IMR-90 (cell line): ENCODE results near the gene NOL4L. TPM values are rescaled to one million over a fixed set of nuclear protein-coding genes. Genes with fewer than 3 reads are reported as not detected.

Experiments used
- ATAC-seq: fragments of 200-7000 bp; cut with Tn5 transposase; 2 replicates; pipeline ENCODE4 v1.9.1; 2020; ENCODE audit warnings: low read depth, mild to moderate bottlenecking, moderate library complexity
- BruUV-seq: library from RNA; stranded (reverse); fragments of 400-500 nt; replicated peaks from 2 replicates; lab custom pipeline; 2021; lab: Mats Ljungman, UMichigan
- CTCF ChIA-PET: fragments of 300-600 bp; formaldehyde crosslinking; extraction: SDS; loops from one replicate; lab custom pipeline; 2021; ENCODE audit warnings: antibody characterized with exemption; lab: Yijun Ruan, JAX
- POLR2A ChIA-PET: fragments of 300-600 bp; sonication (Branson Sonifier 250); formaldehyde crosslinking; loops from one replicate; lab custom pipeline; 2022; ENCODE audit warnings: antibody characterized with exemption; ENCODE audit not compliant: unreplicated experiment; lab: Charles Lee
- DNase-seq: peaks from one replicate; pipeline ENCODE4 v3.0.0; 2013
- H2AFZ ChIP-seq: replicated peaks from 2 replicates; pipeline ENCODE3; 2013; ENCODE audit warnings: low read length, mild to moderate bottlenecking; ENCODE audit not compliant: poor library complexity
- H2AK5ac ChIP-seq: 2 replicates; pipeline ENCODE4 v1.6.1; 2013; ENCODE audit warnings: low read depth, low read length, inconsistent platforms
- H2AK9ac ChIP-seq: replicated peaks from 2 replicates; pipeline ENCODE3; 2013; ENCODE audit warnings: mild to moderate bottlenecking, low read depth, low read length, moderate library complexity; ENCODE audit not compliant: poor library complexity
- H2BK120ac ChIP-seq: 2 replicates; pipeline ENCODE4 v1.6.1; 2013; ENCODE audit warnings: low read depth, low read length, inconsistent platforms
- H2BK15ac ChIP-seq: 3 replicates; pipeline ENCODE4 v1.6.1; 2013; ENCODE audit warnings: low read depth, low read length, inconsistent platforms
- H2BK20ac ChIP-seq: 2 replicates; pipeline ENCODE4 v1.6.1; 2013; ENCODE audit warnings: low read depth, mild to moderate bottlenecking, inconsistent platforms, low read length, moderate library complexity
- H2BK5ac ChIP-seq: 2 replicates; pipeline ENCODE4 v1.6.1; 2013; ENCODE audit warnings: mild to moderate bottlenecking, low read depth, low read length, inconsistent platforms; ENCODE audit not compliant: poor library complexity, severe bottlenecking
- H3K14ac ChIP-seq: replicated peaks from 2 replicates; pipeline ENCODE4 v1.6.1; 2013; ENCODE audit warnings: low read depth, low read length, inconsistent platforms
- H3K18ac ChIP-seq: 2 replicates; pipeline ENCODE4 v1.6.1; 2013; ENCODE audit warnings: low read depth, low read length, control low read depth
- H3K23ac ChIP-seq: 2 replicates; pipeline ENCODE4 v1.6.1; 2013; ENCODE audit warnings: low read depth, low read length, inconsistent platforms
- H3K27ac ChIP-seq: 2 replicates; pipeline ENCODE4 v1.5.1; 2013; ENCODE audit warnings: mild to moderate bottlenecking, control low read depth, low read length; ENCODE audit not compliant: insufficient read depth
- H3K27me3 ChIP-seq: 2 replicates; pipeline ENCODE4 v1.6.1; 2013; ENCODE audit warnings: low read length; ENCODE audit not compliant: control insufficient read depth, insufficient read depth
- H3K36me3 ChIP-seq: 2 replicates; pipeline ENCODE4 v1.6.1; 2013; ENCODE audit warnings: low read length, mixed read lengths; ENCODE audit not compliant: control insufficient read depth, insufficient read depth
- H3K4ac ChIP-seq: 2 replicates; pipeline ENCODE4 v1.6.1; 2013; ENCODE audit warnings: low read depth, low read length, inconsistent platforms
- H3K4me1 ChIP-seq: 2 replicates; pipeline ENCODE4 v1.6.1; 2013; ENCODE audit warnings: low read length, mixed read lengths; ENCODE audit not compliant: control insufficient read depth, insufficient read depth
- H3K4me2 ChIP-seq: 2 replicates; pipeline ENCODE4 v1.6.1; 2013; ENCODE audit warnings: low read depth, mild to moderate bottlenecking, control low read depth, low read length, moderate library complexity
- H3K4me3 ChIP-seq: 2 replicates; pipeline ENCODE4 v1.5.1; 2013; ENCODE audit warnings: low read depth, mild to moderate bottlenecking, control low read depth, low read length, moderate library complexity; ENCODE audit not compliant: insufficient read depth
- H3K56ac ChIP-seq: 2 replicates; pipeline ENCODE4 v1.6.1; 2013; ENCODE audit warnings: low read length, inconsistent platforms; ENCODE audit not compliant: insufficient read depth; ENCODE audit errors: extremely low read depth
- H3K79me1 ChIP-seq, 2 experiments: 2 replicates each; pipeline ENCODE4 v1.6.1; 2013; ENCODE audit warnings: low read length in 2 of 2, inconsistent platforms in 1 of 2, low read depth in 1 of 2
- H3K9ac ChIP-seq: 2 replicates; pipeline ENCODE4 v1.6.1; 2013; ENCODE audit warnings: low read depth, low read length, control low read depth
- H3K9me1 ChIP-seq: 2 replicates; pipeline ENCODE4 v1.6.1; 2013; ENCODE audit warnings: low read length, inconsistent platforms; ENCODE audit not compliant: insufficient read depth
- H3K9me3 ChIP-seq: 2 replicates; pipeline ENCODE4 v1.6.1; 2013; ENCODE audit warnings: low read length; ENCODE audit not compliant: control insufficient read depth, insufficient read depth
- H4K20me1 ChIP-seq: 2 replicates; pipeline ENCODE4 v1.6.1; 2013; ENCODE audit warnings: low read length, inconsistent platforms; ENCODE audit not compliant: insufficient read depth
- H4K5ac ChIP-seq: 2 replicates; pipeline ENCODE4 v1.6.1; 2013; ENCODE audit warnings: mild to moderate bottlenecking, low read depth, low read length, control low read depth
- H4K8ac ChIP-seq, 2 experiments: 2 replicates each; pipeline ENCODE4 v1.6.1; 2013; ENCODE audit warnings: low read depth in 2 of 2, low read length in 2 of 2, control low read depth in 1 of 2, inconsistent platforms in 1 of 2
- H4K91ac ChIP-seq: 2 replicates; pipeline ENCODE4 v1.6.1; 2013; ENCODE audit warnings: low read depth, low read length, inconsistent platforms; ENCODE audit not compliant: insufficient read depth
- CHD1 ChIP-seq: IDR thresholded peaks from 2 replicates; pipeline ENCODE4 v1.6.1; 2012; ENCODE audit warnings: low read depth, low read length, improper control_type of control experiment
- FOS ChIP-seq: fragments of 150-350 bp; IDR thresholded peaks from 2 replicates; pipeline ENCODE4 v1.6.1; 2016; ENCODE audit warnings: low read depth, low read length
- MXI1 ChIP-seq: IDR thresholded peaks from 2 replicates; pipeline ENCODE4 v1.6.1; 2012; ENCODE audit warnings: low read depth, mild to moderate bottlenecking, low read length, moderate library complexity, borderline replicate concordance
- WGBS, 2 experiments: methylation state at CpG; one replicate each; pipeline versions ENCODE4 v1.1.5 to v1.1.7; 2013; ENCODE audit warnings: missing lambda C conversion rate in 2 of 2; ENCODE audit not compliant: insufficient read length in 1 of 2; ENCODE audit errors: extremely low coverage in 2 of 2; 5-methylcytosine and 5-hydroxymethylcytosine counted together
- dilution Hi-C: fragments of 300-500 bp; cut with HindIII; formaldehyde crosslinking; loops from one replicate; pipeline ENCODE4 v1.14.3; 2018; ENCODE audit warnings: low sequenced_read_pairs; ENCODE audit not compliant: unreplicated experiment
- in situ Hi-C: fragments of 300-500 bp; cut with MboI; formaldehyde crosslinking; loops from 3 replicates; pipeline ENCODE4 v1.14.3; 2019; ENCODE audit warnings: low sequenced_read_pairs, inconsistent platforms, mixed read lengths
- intact Hi-C: fragments of 100-400 bp; cut with micrococcal nuclease; formaldehyde crosslinking; loops from 2 replicates; pipeline ENCODE4 v1.10.0; 2022
- polyA plus RNA-seq, 3 experiments: library from polyadenylated mRNA; depleted of rRNA; stranded (reverse); fragments of >200 nt; gene quantifications; 2 replicates each; pipeline ENCODE4 v1.2.3, GENCODE V29; 2012; ENCODE audit warnings: low replicate concordance in 1 of 3
- total RNA-seq: library from RNA; depleted of rRNA; stranded (reverse); fragments of >200 nt; gene quantifications from 2 replicates; pipeline ENCODE4 v1.2.3, GENCODE V29; 2012
- TF ChIP-seq, protein P1 (sequence below): fragments of 150-350 bp; IDR thresholded peaks from 2 replicates; pipeline ENCODE4 v1.6.1; 2017; ENCODE audit warnings: mild to moderate bottlenecking, antibody characterized with exemption, low read length, low read depth
- TF ChIP-seq, protein P2 (sequence below): fragments of 150-350 bp; IDR thresholded peaks from 2 replicates; pipeline ENCODE4 v1.6.1; 2016; ENCODE audit warnings: low read depth, mild to moderate bottlenecking, low read length, moderate library complexity, borderline replicate concordance

The NOL4L gene
- total and polyA plus RNA-seq, 2 of the 4 experiments (the other 2 are of a cell fraction) = 4.7 to 13.3 TPM

DNA sequence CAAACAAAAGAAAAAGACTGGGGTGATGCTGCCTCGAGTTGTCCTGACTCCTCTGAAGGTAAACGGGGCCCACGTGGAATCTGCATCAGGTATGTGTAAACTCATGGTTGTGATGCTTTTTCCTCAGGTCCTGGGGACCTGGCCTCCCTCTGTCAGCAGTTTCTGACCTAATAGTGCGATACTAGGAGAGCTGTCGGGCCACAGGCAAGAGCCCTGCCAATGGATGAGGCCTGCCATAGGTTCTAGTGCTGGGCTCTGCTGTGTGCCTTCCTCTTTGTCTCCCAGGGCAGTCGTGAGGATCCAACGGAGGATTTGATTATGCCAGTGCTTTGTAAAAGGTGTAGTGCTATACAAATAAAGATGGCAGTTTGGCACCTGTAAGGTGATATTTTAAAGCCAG lies 155.8 kb downstream of the NOL4L start:
- DNase-seq (no peak), ATAC-seq (no peak)
- Histone ChIP-seq H2AK5ac (no peak overlapping the region), H3K9ac (no peak overlapping the region), H2BK20ac (no peak overlapping the region), H2BK15ac (no peak overlapping the region), H3K27me3 (no peaks in the 10 kb centered on the region), H3K9me3 (no peaks in the 10 kb centered on the region), H3K27ac (no peak overlapping the region), H3K9me1 (peaks cover 14% of the 10 kb centered on the region; the same call in 1 of the 2 replicates), H3K23ac (no peak overlapping the region), H3K36me3 (peaks cover 41% of the 10 kb centered on the region), H3K4me3 (no peak overlapping the region), H4K5ac (no peak overlapping the region), H2AFZ (no peak overlapping the region), H2BK5ac (no peak overlapping the region), H2AK9ac (no peak overlapping the region), H3K56ac (no peak overlapping the region), H3K4me1 (no peaks in the 10 kb centered on the region), H3K4ac (no peak overlapping the region), H4K20me1 (peaks cover 49% of the 10 kb centered on the region), H3K14ac (no peak overlapping the region), H4K91ac (no peak overlapping the region), H3K4me2 (no peak overlapping the region), H2BK120ac (no peak overlapping the region), H4K8ac (no peak overlapping the region), H3K18ac (no peak overlapping the region), H3K79me1 (peaks cover 34 to 63% of the 10 kb centered on the region in 2 experiments)
- TF ChIP-seq, protein P1, sequence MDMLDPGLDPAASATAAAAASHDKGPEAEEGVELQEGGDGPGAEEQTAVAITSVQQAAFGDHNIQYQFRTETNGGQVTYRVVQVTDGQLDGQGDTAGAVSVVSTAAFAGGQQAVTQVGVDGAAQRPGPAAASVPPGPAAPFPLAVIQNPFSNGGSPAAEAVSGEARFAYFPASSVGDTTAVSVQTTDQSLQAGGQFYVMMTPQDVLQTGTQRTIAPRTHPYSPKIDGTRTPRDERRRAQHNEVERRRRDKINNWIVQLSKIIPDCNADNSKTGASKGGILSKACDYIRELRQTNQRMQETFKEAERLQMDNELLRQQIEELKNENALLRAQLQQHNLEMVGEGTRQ = no peak
- TF ChIP-seq, protein P2, sequence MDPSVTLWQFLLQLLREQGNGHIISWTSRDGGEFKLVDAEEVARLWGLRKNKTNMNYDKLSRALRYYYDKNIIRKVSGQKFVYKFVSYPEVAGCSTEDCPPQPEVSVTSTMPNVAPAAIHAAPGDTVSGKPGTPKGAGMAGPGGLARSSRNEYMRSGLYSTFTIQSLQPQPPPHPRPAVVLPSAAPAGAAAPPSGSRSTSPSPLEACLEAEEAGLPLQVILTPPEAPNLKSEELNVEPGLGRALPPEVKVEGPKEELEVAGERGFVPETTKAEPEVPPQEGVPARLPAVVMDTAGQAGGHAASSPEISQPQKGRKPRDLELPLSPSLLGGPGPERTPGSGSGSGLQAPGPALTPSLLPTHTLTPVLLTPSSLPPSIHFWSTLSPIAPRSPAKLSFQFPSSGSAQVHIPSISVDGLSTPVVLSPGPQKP = no peak
- no peak for TF ChIP-seq FOS
- TF ChIP-seq MXI1 = no peak
- no peak for TF ChIP-seq CHD1
- in situ Hi-C loops = no loop called here
- 100% methylated on average over 1 of the region's 7 CpGs; no CpG with 5 or more reads in 1 of the 2 experiments for WGBS, 2 experiments
- ChIA-PET POLR2A (no interaction called here), CTCF (no interaction called here)
- intact Hi-C loops = no loop called here
- no TSS peak for BruUV-seq
- dilution Hi-C loops = no loop called here
